Nephron progenitor cell (in vitro differentiated cells): Measurements from ENCODE around the gene TXNDC15.

ENCODE experiments used
- DNase-seq: peaks from one replicate; pipeline ENCODE4 v3.0.0; 2021
- H3K27ac Mint-ChIP-seq: 2 replicates; pipeline ENCODE4 v1.8.0; 2021; ENCODE audit warnings: mild to moderate bottlenecking, moderate library complexity, mixed read lengths
- H3K27me3 Mint-ChIP-seq: 2 replicates; pipeline ENCODE4 v1.8.0; 2021; ENCODE audit warnings: mild to moderate bottlenecking, low read depth, mixed read lengths; ENCODE audit not compliant: poor library complexity
- H3K36me3 Mint-ChIP-seq: 2 replicates; pipeline ENCODE4 v1.8.0; 2021; ENCODE audit warnings: low read depth, mixed read lengths
- H3K4me1 Mint-ChIP-seq: 2 replicates; pipeline ENCODE4 v1.8.0; 2021; ENCODE audit warnings: mixed read lengths
- H3K4me3 Mint-ChIP-seq: 2 replicates; pipeline ENCODE4 v1.8.0; 2021; ENCODE audit warnings: mild to moderate bottlenecking, moderate library complexity, mixed read lengths
- H3K9me3 Mint-ChIP-seq: 2 replicates; pipeline ENCODE4 v1.8.0; 2021; ENCODE audit warnings: mild to moderate bottlenecking, moderate library complexity, mixed read lengths
- CTCF ChIP-seq: fragments of 200-600 bp; sonication (generic); IDR thresholded peaks from 2 replicates; pipeline ENCODE4 v1.5.0; 2021; ENCODE audit warnings: antibody characterized with exemption

Gene TXNDC15

GRCh38 chr5:134873987-134874830 is at the start of gene TXNDC15:
TSS of gene TXNDC15 (plus strand) at chr5:134874371. CDS start at chr5:134874428, 57 bp downstream.
- Mint-ChIP-seq H3K4me1 (peaks cover 27% of the 10 kb centered on the region), H3K36me3 (peaks cover 11% of the 10 kb centered on the region), H3K9me3 (no peaks in the 10 kb centered on the region), H3K27ac (peak within 1 kb of the TSS; percentile 96), H3K4me3 (peak within 1 kb of the TSS; percentile 94), H3K27me3 (peaks cover 10% of the 10 kb centered on the region)
- no peak for TF ChIP-seq CTCF
- peak; percentile 84 for DNase-seq

- Mint-ChIP-seq H3K36me3 (peaks cover 75% of the 10 kb centered on the region), H3K4me1 (no peaks in the 10 kb centered on the region), H3K27me3 (no peaks in the 10 kb centered on the region), H3K9me3 (no peaks in the 10 kb centered on the region), H3K4me3 (no peak overlapping the region), H3K27ac (no peak overlapping the region)
- no peak for DNase-seq
- TF ChIP-seq CTCF = no peak
These were observed 49.5 kb upstream of the TXNDC15 start for GRCh38 chr5:134824681-134825080.

- Mint-ChIP-seq H3K27ac (peak overlapping the region; percentile 29), H3K36me3 (peaks cover 72% of the 10 kb centered on the region), H3K27me3 (no peaks in the 10 kb centered on the region), H3K4me1 (no peaks in the 10 kb centered on the region), H3K9me3 (no peaks in the 10 kb centered on the region), H3K4me3 (no peak overlapping the region)
- DNase-seq = no peak
- TF ChIP-seq CTCF = no peak
These were observed 49.0 kb upstream of the TXNDC15 start for GRCh38 chr5:134825212-134825611.

- Mint-ChIP-seq H3K27me3 (no peaks in the 10 kb centered on the region), H3K36me3 (peaks cover 57% of the 10 kb centered on the region), H3K4me1 (no peaks in the 10 kb centered on the region), H3K9me3 (no peaks in the 10 kb centered on the region), H3K27ac (no peak overlapping the region), H3K4me3 (no peak overlapping the region)
- DNase-seq = no peak
- TF ChIP-seq CTCF = no peak
These were observed 40.7 kb upstream of the TXNDC15 start for GRCh38 chr5:134833340-134834032.

- Mint-ChIP-seq H3K9me3 (peaks cover 6% of the 10 kb centered on the region), H3K27ac (no peak overlapping the region), H3K36me3 (peaks cover 66% of the 10 kb centered on the region), H3K27me3 (no peaks in the 10 kb centered on the region), H3K4me3 (no peak overlapping the region), H3K4me1 (peaks cover 1% of the 10 kb centered on the region)
- DNase-seq = no peak
- TF ChIP-seq CTCF = no peak
These were observed 38.5 kb upstream of the TXNDC15 start for GRCh38 chr5:134835623-134836022.
